Natural killer cell (primary cell): ENCODE measurements around the gene ZCCHC14. TPM values are rescaled to one million over a fixed set of nuclear protein-coding genes. Genes with fewer than 3 reads are reported as not detected.

Experiments
- ATAC-seq, 3 donors: fragments of 150-1000 bp in 2 of 3; fragments of 200-7000 bp in 1 of 3; cut with Tn5 transposase; 1 replicate in 1 of 3; 2 replicates in 2 of 3; pipeline ENCODE4 v1.10.0; 2021; ENCODE audit warnings: mild to moderate bottlenecking in 2 of 3, moderate library complexity in 2 of 3
- DNase-seq, 2 donors: peaks; one replicate each; pipeline versions ENCODE4 v3.0.0 to v3.0.0-alpha.2; 2013 to 2021; ENCODE audit warnings: mixed read lengths in 1 of 2
- H3K27ac ChIP-seq: one replicate; pipeline ENCODE4 v1.5.1; 2013; ENCODE audit warnings: mild to moderate bottlenecking, low read length
- H3K27me3 ChIP-seq: one replicate; pipeline ENCODE4 v1.6.1; 2013; ENCODE audit warnings: low read length; ENCODE audit not compliant: control insufficient read depth, insufficient read depth
- H3K36me3 ChIP-seq: one replicate; pipeline ENCODE4 v1.6.1; 2013; ENCODE audit warnings: low read length; ENCODE audit not compliant: control insufficient read depth, insufficient read depth
- H3K4me1 ChIP-seq: one replicate; pipeline ENCODE4 v1.6.1; 2013; ENCODE audit warnings: low read length; ENCODE audit not compliant: control insufficient read depth, insufficient read depth
- H3K4me3 ChIP-seq: one replicate; pipeline ENCODE4 v1.5.1; 2013; ENCODE audit warnings: low read length
- H3K9me3 ChIP-seq: one replicate; pipeline ENCODE4 v1.6.1; 2013; ENCODE audit warnings: low read length; ENCODE audit not compliant: control insufficient read depth, insufficient read depth
- H3K27ac Mint-ChIP-seq, 2 donors: one replicate each; pipeline ENCODE4 v1.8.0; 2022; ENCODE audit warnings: mild to moderate bottlenecking in 2 of 2, mixed read lengths in 2 of 2, moderate library complexity in 1 of 2
- H3K27me3 Mint-ChIP-seq, 2 donors: one replicate each; pipeline ENCODE4 v1.8.0; 2022; ENCODE audit warnings: low read depth in 2 of 2, mixed read lengths in 2 of 2
- H3K36me3 Mint-ChIP-seq: one replicate; pipeline ENCODE4 v1.8.0; 2022; ENCODE audit warnings: mixed read lengths
- H3K4me1 Mint-ChIP-seq, 2 donors: one replicate each; pipeline ENCODE4 v1.8.0; 2022; ENCODE audit warnings: mixed read lengths in 2 of 2
- H3K4me3 Mint-ChIP-seq: one replicate; pipeline ENCODE4 v1.8.0; 2022; ENCODE audit warnings: mild to moderate bottlenecking, moderate library complexity, mixed read lengths
- H3K9me3 Mint-ChIP-seq, 2 donors: one replicate each; pipeline ENCODE4 v1.8.0; 2022; ENCODE audit warnings: mixed read lengths in 2 of 2
- CTCF ChIP-seq: fragments of 200-600 bp; IDR thresholded peaks from one replicate; pipeline ENCODE4 v1.8.0; 2022; ENCODE audit warnings: antibody characterized with exemption
- WGBS: methylation state at CpG from one replicate; pipeline ENCODE4 v1.1.7; 2013; ENCODE audit warnings: missing lambda C conversion rate; ENCODE audit not compliant: insufficient coverage; 5-methylcytosine and 5-hydroxymethylcytosine counted together
- intact Hi-C: fragments of 100-400 bp; cut with micrococcal nuclease; formaldehyde crosslinking; loops from one replicate; pipeline ENCODE4 v1.14.2; 2022
- total RNA-seq, 4 donors: library from RNA; stranded (reverse); fragments of 120-200 nt in 1 of 4; gene quantifications; one replicate each; pipeline versions ENCODE4 v1.2.3 to v1.2.4, GENCODE V29; 2013 to 2022

ZCCHC14 gene
- total RNA-seq, 3 donors from 2014 or later (not counting 1 experiment from before 2014, with no cell fraction given), result 12.2 to 20.9 (median 19.2) TPM

- WGBS, result 97% methylated on average over 8 of the region's 9 CpGs
- Histone ChIP-seq H3K27ac (no peak overlapping the region), H3K36me3 (no peaks in the 10 kb centered on the region), H3K4me3 (no peak overlapping the region), H3K27me3 (no peaks in the 10 kb centered on the region), H3K9me3 (no peaks in the 10 kb centered on the region), H3K4me1 (peaks cover 21% of the 10 kb centered on the region)
- H3K27ac Mint-ChIP-seq, result no peak overlapping the region
- no peak for TF ChIP-seq CTCF
- peaks cover 21 to 24% of the 10 kb centered on the region in 2 donors for H3K4me1 Mint-ChIP-seq
- ATAC-seq, result no peak
- H3K4me3 Mint-ChIP-seq, result no peak overlapping the region
- intact Hi-C loops, result no loop called here
- H3K36me3 Mint-ChIP-seq, result no peaks in the 10 kb centered on the region
- H3K27me3 Mint-ChIP-seq, result no peaks in the 10 kb centered on the region
- DNase-seq, result no peak
- H3K9me3 Mint-ChIP-seq, result no peaks in the 10 kb centered on the region
These were observed 54.2 kb downstream of the ZCCHC14 start for GRCh38 chr16:87438611-87438985.

- intact Hi-C loops, result no loop called here
- H3K27ac Mint-ChIP-seq, result no peak overlapping the region
These were observed 54.8 kb downstream of the ZCCHC14 start for GRCh38 chr16:87437911-87438610.

GRCh38 chr16:87437327-87437726, 55.5 kb downstream of the ZCCHC14 start:
- Histone ChIP-seq H3K27me3 (no peaks in the 10 kb centered on the region), H3K36me3 (no peaks in the 10 kb centered on the region), H3K27ac (no peak overlapping the region), H3K4me3 (no peak overlapping the region), H3K4me1 (peaks cover 21% of the 10 kb centered on the region), H3K9me3 (no peaks in the 10 kb centered on the region)
- 97% methylated on average over 14 of the region's 14 CpGs for WGBS
- no peaks in the 10 kb centered on the region for H3K27me3 Mint-ChIP-seq
- intact Hi-C loops, result no loop called here
- H3K4me3 Mint-ChIP-seq, result no peak overlapping the region
- peaks cover 16 to 26% of the 10 kb centered on the region in 2 donors for H3K4me1 Mint-ChIP-seq
- no peaks in the 10 kb centered on the region for H3K36me3 Mint-ChIP-seq
- no peak for TF ChIP-seq CTCF
- no peaks in the 10 kb centered on the region for H3K9me3 Mint-ChIP-seq
- no peak for ATAC-seq
- no peak for DNase-seq
- no peak overlapping the region for H3K27ac Mint-ChIP-seq

More at GRCh38 chr16:87437911-87438610, 54.8 kb downstream of the ZCCHC14 start:
- H3K27me3 Mint-ChIP-seq, result no peaks in the 10 kb centered on the region
- Histone ChIP-seq H3K4me1 (peaks cover 21% of the 10 kb centered on the region), H3K36me3 (no peaks in the 10 kb centered on the region), H3K4me3 (no peak overlapping the region), H3K9me3 (no peaks in the 10 kb centered on the region), H3K27ac (no peak overlapping the region), H3K27me3 (no peaks in the 10 kb centered on the region)
- WGBS, result 97% methylated on average over 17 of the region's 17 CpGs
- H3K36me3 Mint-ChIP-seq, result no peaks in the 10 kb centered on the region
- ATAC-seq (no peak), DNase-seq (no peak)
- H3K4me3 Mint-ChIP-seq, result no peak overlapping the region
- H3K9me3 Mint-ChIP-seq, result no peaks in the 10 kb centered on the region
- H3K4me1 Mint-ChIP-seq, result peaks cover 22 to 24% of the 10 kb centered on the region in 2 donors
- no peak for TF ChIP-seq CTCF
